ENCODE measurements around the gene ORMDL2. TPM values are rescaled to one million over a fixed set of nuclear protein-coding genes. Genes with fewer than 3 reads are reported as not detected.

ORMDL2 gene
- 10 to 100 TPM; 29.8 to 32.4 TPM for total RNA-seq

GRCh38 chr12:55817345-55818139 lies at the start of gene ORMDL2, which contains the start of gene SARNP:
TSS of gene ORMDL2 (plus strand) at chr12:55818041. CDS start at chr12:55819000, 959 bp downstream.
TSS of gene SARNP (minus strand) at chr12:55817724. CDS start at chr12:55817701, 23 bp downstream.
- Mint-ChIP-seq H3K27me3 (no peaks in the 10 kb centered on the region), H3K36me3 (peaks cover 32% of the 10 kb centered on the region), H3K4me1 (peaks cover 43% of the 10 kb centered on the region), H3K4me3 (no peak within 1 kb of the TSS), H3K27ac (no peak within 1 kb of the TSS), H3K9me3 (no peaks in the 10 kb centered on the region)
- DNase-seq: peak; percentile 95

- Mint-ChIP-seq H3K4me3 (no peak overlapping the region), H3K36me3 (peaks cover 11% of the 10 kb centered on the region), H3K27me3 (no peaks in the 10 kb centered on the region), H3K4me1 (no peaks in the 10 kb centered on the region), H3K27ac (no peak overlapping the region), H3K9me3 (no peaks in the 10 kb centered on the region)
- no peak for DNase-seq
These were observed 46.1 kb upstream of the ORMDL2 start for GRCh38 chr12:55771736-55772135.

- no peak for DNase-seq
- H3K9me3 Mint-ChIP-seq: no peaks in the 10 kb centered on the region
- H3K4me3 Mint-ChIP-seq: no peak overlapping the region
- no peak overlapping the region for H3K27ac Mint-ChIP-seq
- peaks cover 3% of the 10 kb centered on the region for H3K4me1 Mint-ChIP-seq
- no peaks in the 10 kb centered on the region for H3K27me3 Mint-ChIP-seq
- peaks cover 7% of the 10 kb centered on the region for H3K36me3 Mint-ChIP-seq
These were observed 40.0 kb upstream of the ORMDL2 start for GRCh38 chr12:55777856-55778255.

- no peaks in the 10 kb centered on the region for H3K9me3 Mint-ChIP-seq
- DNase-seq: no peak
- H3K4me1 Mint-ChIP-seq: peaks cover 3% of the 10 kb centered on the region
- H3K27ac Mint-ChIP-seq: no peak overlapping the region
- no peaks in the 10 kb centered on the region for H3K27me3 Mint-ChIP-seq
- H3K36me3 Mint-ChIP-seq: peaks cover 15% of the 10 kb centered on the region
- no peak overlapping the region for H3K4me3 Mint-ChIP-seq
These were observed 37.2 kb upstream of the ORMDL2 start for GRCh38 chr12:55780685-55781084.

- Mint-ChIP-seq H3K27ac (no peak overlapping the region), H3K4me1 (no peaks in the 10 kb centered on the region), H3K36me3 (peaks cover 21% of the 10 kb centered on the region)
These were observed 29.3 kb upstream of the ORMDL2 start for GRCh38 chr12:55788546-55788945.

GRCh38 chr12:55789171-55789570 lies 28.7 kb upstream of the ORMDL2 start:
- H3K4me1 Mint-ChIP-seq: no peaks in the 10 kb centered on the region
- no peaks in the 10 kb centered on the region for H3K27me3 Mint-ChIP-seq
- no peak overlapping the region for H3K27ac Mint-ChIP-seq
- no peak overlapping the region for H3K4me3 Mint-ChIP-seq
- H3K9me3 Mint-ChIP-seq: no peaks in the 10 kb centered on the region
- no peak for DNase-seq
- H3K36me3 Mint-ChIP-seq: peaks cover 16% of the 10 kb centered on the region

More at GRCh38 chr12:55788546-55788945, 29.3 kb upstream of the ORMDL2 start:
- Mint-ChIP-seq H3K4me3 (no peak overlapping the region), H3K9me3 (no peaks in the 10 kb centered on the region), H3K27me3 (no peaks in the 10 kb centered on the region)
- no peak for DNase-seq

GRCh38 chr12:55789893-55790292 lies 27.9 kb upstream of the ORMDL2 start:
- peaks cover 13% of the 10 kb centered on the region for H3K36me3 Mint-ChIP-seq
- no peaks in the 10 kb centered on the region for H3K27me3 Mint-ChIP-seq
- H3K27ac Mint-ChIP-seq: no peak overlapping the region
- H3K4me3 Mint-ChIP-seq: no peak overlapping the region
- DNase-seq: no peak
- H3K9me3 Mint-ChIP-seq: no peaks in the 10 kb centered on the region
- H3K4me1 Mint-ChIP-seq: no peaks in the 10 kb centered on the region

- H3K27ac Mint-ChIP-seq: peak overlapping the region; percentile 36
- peaks cover 9% of the 10 kb centered on the region for H3K36me3 Mint-ChIP-seq
These were observed 21.9 kb upstream of the ORMDL2 start for GRCh38 chr12:55795950-55796349.

GRCh38 chr12:55797068-55797467 lies 20.8 kb upstream of the ORMDL2 start:
- Mint-ChIP-seq H3K4me3 (no peak overlapping the region), H3K27me3 (no peaks in the 10 kb centered on the region), H3K36me3 (peaks cover 9% of the 10 kb centered on the region), H3K9me3 (no peaks in the 10 kb centered on the region), H3K4me1 (peaks cover 7% of the 10 kb centered on the region), H3K27ac (no peak overlapping the region)
- no peak for DNase-seq

More at GRCh38 chr12:55795950-55796349, 21.9 kb upstream of the ORMDL2 start:
- H3K27me3 Mint-ChIP-seq: no peaks in the 10 kb centered on the region
- no peak overlapping the region for H3K4me3 Mint-ChIP-seq
- peaks cover 7% of the 10 kb centered on the region for H3K4me1 Mint-ChIP-seq
- no peak for DNase-seq
- H3K9me3 Mint-ChIP-seq: no peaks in the 10 kb centered on the region

GRCh38 chr12:55797550-55797949 lies 20.3 kb upstream of the ORMDL2 start:
- no peak overlapping the region for H3K4me3 Mint-ChIP-seq
- H3K36me3 Mint-ChIP-seq: peaks cover 9% of the 10 kb centered on the region
- no peak overlapping the region for H3K27ac Mint-ChIP-seq
- H3K9me3 Mint-ChIP-seq: no peaks in the 10 kb centered on the region
- peaks cover 7% of the 10 kb centered on the region for H3K4me1 Mint-ChIP-seq
- H3K27me3 Mint-ChIP-seq: no peaks in the 10 kb centered on the region
- no peak for DNase-seq

- no peak for DNase-seq
- no peaks in the 10 kb centered on the region for H3K9me3 Mint-ChIP-seq
These were observed 10.9 kb upstream of the ORMDL2 start for GRCh38 chr12:55806982-55807381.

GRCh38 chr12:55809274-55809673 lies 8.6 kb upstream of the ORMDL2 start:
- Mint-ChIP-seq H3K9me3 (no peaks in the 10 kb centered on the region), H3K4me1 (peaks cover 24% of the 10 kb centered on the region), H3K4me3 (no peak overlapping the region), H3K27me3 (no peaks in the 10 kb centered on the region), H3K36me3 (peaks cover 16% of the 10 kb centered on the region), H3K27ac (no peak overlapping the region)
- no peak for DNase-seq

More at GRCh38 chr12:55806982-55807381, 10.9 kb upstream of the ORMDL2 start:
- Mint-ChIP-seq H3K4me1 (peaks cover 18% of the 10 kb centered on the region), H3K27me3 (no peaks in the 10 kb centered on the region), H3K4me3 (no peak overlapping the region), H3K36me3 (peaks cover 9% of the 10 kb centered on the region), H3K27ac (no peak overlapping the region)

- no peaks in the 10 kb centered on the region for H3K27me3 Mint-ChIP-seq
- H3K4me3 Mint-ChIP-seq: no peak overlapping the region
- H3K4me1 Mint-ChIP-seq: peaks cover 31% of the 10 kb centered on the region
These were observed 5.8 kb upstream of the ORMDL2 start for GRCh38 chr12:55812088-55812487.

GRCh38 chr12:55814257-55814656 lies 3.6 kb upstream of the ORMDL2 start:
- peaks cover 26% of the 10 kb centered on the region for H3K36me3 Mint-ChIP-seq
- H3K4me3 Mint-ChIP-seq: no peak overlapping the region
- H3K4me1 Mint-ChIP-seq: peaks cover 41% of the 10 kb centered on the region
- no peak for DNase-seq
- no peaks in the 10 kb centered on the region for H3K9me3 Mint-ChIP-seq
- H3K27me3 Mint-ChIP-seq: no peaks in the 10 kb centered on the region
- H3K27ac Mint-ChIP-seq: no peak overlapping the region

More at GRCh38 chr12:55812088-55812487, 5.8 kb upstream of the ORMDL2 start:
- Mint-ChIP-seq H3K9me3 (no peaks in the 10 kb centered on the region), H3K27ac (no peak overlapping the region), H3K36me3 (peaks cover 20% of the 10 kb centered on the region)
- DNase-seq: no peak

- Mint-ChIP-seq H3K36me3 (peaks cover 30% of the 10 kb centered on the region), H3K9me3 (no peaks in the 10 kb centered on the region), H3K4me1 (peaks cover 44% of the 10 kb centered on the region), H3K27ac (no peak overlapping the region), H3K27me3 (no peaks in the 10 kb centered on the region), H3K4me3 (no peak overlapping the region)
- DNase-seq: no peak
These were observed 2.4 kb upstream of the ORMDL2 start for GRCh38 chr12:55815473-55815872.

GRCh38 chr12:55816881-55817344 lies 928 bp upstream of the ORMDL2 start:
- H3K4me1 Mint-ChIP-seq: peaks cover 40% of the 10 kb centered on the region
- peaks cover 28% of the 10 kb centered on the region for H3K36me3 Mint-ChIP-seq
- H3K4me3 Mint-ChIP-seq: no peak overlapping the region
- H3K27ac Mint-ChIP-seq: no peak overlapping the region
- no peaks in the 10 kb centered on the region for H3K27me3 Mint-ChIP-seq
- H3K9me3 Mint-ChIP-seq: no peaks in the 10 kb centered on the region
- DNase-seq: no peak

Data from activated naive CD8-positive, alpha-beta T cell treated with anti-CD3 and anti-CD28 coated beads for 36 hours (primary cell).